Adipose tissue (tissue), 3 donors: ENCODE results near the gene UROS. TPM values are rescaled to one million over a fixed set of nuclear protein-coding genes. Genes with fewer than 3 reads are reported as not detected.

Experiments
- H3K27ac ChIP-seq: one replicate; pipeline ENCODE4 v1.5.1; 2013; ENCODE audit warnings: low read depth, low read length
- WGBS, 3 donors: extraction: QIAGEN DNeasy Blood & Tissue Kit; methylation state at CpG; one replicate each; pipeline ENCODE4 v1.1.7; 2013; 5-methylcytosine and 5-hydroxymethylcytosine counted together
- polyA plus RNA-seq, 3 donors: library from polyadenylated mRNA; stranded (reverse); fragments of 200-250 nt; gene quantifications; one replicate each; pipeline ENCODE4 v1.2.3, GENCODE V29; 2013
- donor health status: healthy with polysubstance abuse.
- donor health status: Bipolar disorder and iron deficiency.
- donor health status: healthy.

Gene UROS
- polyA plus RNA-seq, 3 donors = 17.1 to 56.3 (median 56.1) TPM

DNA sequence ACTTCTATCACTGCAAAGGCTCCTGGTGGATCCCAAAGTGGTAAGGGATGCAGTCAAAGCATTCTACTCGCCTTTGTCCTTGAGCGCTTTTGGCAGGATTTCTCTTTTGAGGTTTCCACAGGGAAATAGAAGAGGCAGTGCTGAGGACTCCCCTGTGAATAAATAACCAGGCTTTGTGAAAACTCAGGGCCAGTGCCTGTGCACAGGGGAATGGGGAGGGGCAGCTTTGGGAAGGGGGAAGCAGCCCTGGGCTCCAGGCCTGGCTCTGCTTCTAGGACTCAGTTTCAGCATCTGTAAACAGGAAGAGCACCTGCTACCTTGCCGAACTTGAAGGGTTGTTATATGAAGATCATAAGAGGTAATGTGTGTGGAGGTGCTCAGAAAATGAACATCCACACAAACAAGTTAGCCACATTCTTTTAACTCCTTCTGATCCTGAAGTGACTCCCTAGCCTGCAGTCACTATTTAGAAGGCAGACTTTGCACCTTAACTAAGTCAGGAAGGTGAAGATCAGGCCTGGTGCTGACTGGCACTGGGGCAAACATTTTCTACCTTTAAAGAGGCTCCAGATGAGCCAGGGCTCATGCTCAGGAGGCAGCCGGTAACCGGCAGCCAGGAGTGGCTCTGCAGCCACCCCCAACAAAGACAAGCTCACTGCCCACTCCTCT, 24.9 kb downstream of the UROS start:
- 28 to 71% (median 51%) methylated on average over 5 of the region's 5 CpGs for WGBS, 3 donors

DNA sequence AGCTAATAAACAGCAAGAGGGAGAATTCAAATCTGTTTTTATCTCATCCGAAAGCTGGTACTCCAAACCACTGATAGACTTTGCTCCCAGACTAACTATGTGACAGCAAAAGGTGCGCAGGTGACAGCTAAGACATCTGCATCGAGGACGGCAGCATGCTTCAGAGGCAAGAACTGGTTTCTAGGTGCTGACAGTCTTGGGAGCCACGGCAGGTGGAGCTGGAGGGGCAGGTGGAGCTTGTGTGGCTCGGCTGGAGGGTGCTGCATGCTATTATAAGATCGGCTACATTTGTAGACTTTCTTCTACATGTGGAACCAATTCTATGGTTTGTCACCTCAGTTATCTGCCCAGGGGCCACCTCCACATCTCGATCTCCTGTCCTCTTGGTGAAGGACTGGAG, 25.6 kb downstream of the UROS start:
- WGBS, 3 donors = 41 to 98% (median 93%) methylated on average over 8 of the region's 8 CpGs
- H3K27ac ChIP-seq = no peak overlapping the region

More for the DNA sequence above, 24.9 kb downstream of the UROS start:
- H3K27ac ChIP-seq = no peak overlapping the region

- no peak overlapping the region for H3K27ac ChIP-seq
- WGBS, 3 donors = 80 to 84% (median 82%) methylated on average over 8 of the region's 8 CpGs
These were observed 27.3 kb downstream of the UROS start for GRCh38 chr10:125795637-125796190.

GRCh38 chr10:125795128-125795527, 27.9 kb downstream of the UROS start:
- WGBS, 3 donors = 85 to 94% (median 88%) methylated on average over 2 of the region's 2 CpGs
- H3K27ac ChIP-seq = no peak overlapping the region

- 87 to 91% (median 87%) methylated on average over 14 of the region's 14 CpGs for WGBS, 3 donors
- no peak overlapping the region for H3K27ac ChIP-seq
These were observed 30.4 kb downstream of the UROS start for GRCh38 chr10:125792342-125793300.

DNA sequence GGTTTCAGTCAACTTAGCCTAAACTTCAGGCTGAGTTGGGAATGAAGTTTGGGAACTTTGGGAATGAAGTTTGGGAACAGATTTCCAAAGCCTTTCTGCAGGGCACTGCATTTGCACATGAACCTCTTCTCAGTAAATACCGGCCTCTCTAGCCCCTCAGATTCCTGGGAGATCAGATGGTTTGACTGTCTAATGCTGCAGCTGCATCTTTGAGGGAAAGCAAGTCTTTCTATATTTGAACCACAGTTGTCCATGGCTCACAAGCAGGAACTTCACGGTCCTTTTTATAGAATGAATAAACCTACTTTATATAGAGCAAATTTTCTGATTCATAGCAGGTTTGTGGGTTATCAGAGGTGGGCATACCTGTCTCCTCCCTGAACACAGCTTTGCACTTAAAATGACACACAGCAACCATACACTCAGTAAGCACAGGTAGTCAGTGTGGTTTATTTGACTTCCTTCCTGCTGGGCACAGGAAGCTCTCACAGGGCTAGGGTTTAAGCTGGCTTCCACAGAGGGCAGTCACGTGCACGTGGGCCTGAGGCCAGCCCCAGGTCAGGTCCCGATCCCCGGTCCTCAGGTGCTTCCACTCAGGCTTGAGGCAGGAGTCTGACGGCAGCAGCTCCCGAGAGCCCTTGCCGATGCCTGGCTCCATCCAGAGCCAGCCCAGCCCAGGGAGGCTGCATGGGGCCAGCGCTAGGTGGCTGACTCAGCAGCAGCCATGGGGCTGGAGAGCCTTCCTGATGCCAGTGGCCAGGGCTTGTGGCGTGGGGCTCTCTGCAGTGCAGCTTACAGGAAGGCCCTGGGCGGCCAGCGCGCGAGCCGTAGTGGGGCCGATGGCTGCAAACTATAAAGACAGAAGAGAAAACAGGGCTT, 34.7 kb downstream of the UROS start:
- WGBS, 3 donors = 78 to 87% (median 80%) methylated on average over 17 of the region's 17 CpGs
- H3K27ac ChIP-seq = no peak overlapping the region

DNA sequence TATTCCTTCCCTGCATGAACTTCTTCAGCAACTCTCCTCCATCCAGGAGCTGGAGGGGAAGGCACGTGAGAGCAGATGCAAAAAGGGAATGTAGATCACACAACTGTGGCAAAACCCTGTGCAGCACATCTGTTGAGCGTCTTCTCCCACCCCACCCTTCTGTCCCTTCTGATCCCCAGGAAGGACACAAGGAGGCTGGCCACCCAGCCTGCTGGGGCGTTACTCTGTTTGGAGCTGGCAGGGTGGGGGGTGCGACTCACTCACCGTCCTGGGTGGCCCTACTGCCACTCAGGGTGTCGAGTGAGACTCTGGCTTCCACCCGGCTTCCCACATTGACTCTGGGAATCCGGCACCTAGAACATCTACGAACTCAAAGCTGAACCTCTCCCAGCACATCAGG, 37.3 kb downstream of the UROS start:
- 68 to 74% (median 73%) methylated on average over 9 of the region's 9 CpGs for WGBS, 3 donors
- H3K27ac ChIP-seq = no peak overlapping the region

- WGBS, 3 donors = 65 to 86% (median 68%) methylated on average over 6 of the region's 6 CpGs
- no peak overlapping the region for H3K27ac ChIP-seq
These were observed 39.1 kb downstream of the UROS start for GRCh38 chr10:125783957-125784356.

DNA sequence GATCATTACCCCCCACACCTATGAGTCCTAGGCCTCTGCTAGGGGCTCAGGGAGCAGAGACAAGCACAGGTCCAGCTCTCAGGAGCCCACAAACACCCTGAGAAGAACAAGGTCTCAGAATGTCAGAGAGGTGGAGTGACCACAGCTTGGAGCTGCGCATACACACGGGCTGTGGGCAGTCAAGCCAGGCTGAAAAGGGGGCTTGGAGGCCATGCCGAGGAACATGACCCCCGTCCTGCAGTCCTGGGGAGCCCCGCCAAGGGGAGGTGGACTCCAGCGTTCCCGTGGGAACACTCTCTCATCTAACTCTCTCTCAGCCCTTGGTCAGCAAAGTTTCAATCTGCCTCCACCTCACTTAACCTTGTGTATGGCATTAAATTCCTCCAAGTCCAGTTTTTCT, 39.6 kb downstream of the UROS start:
- 91 to 92% (median 92%) methylated on average over 7 of the region's 7 CpGs for WGBS, 3 donors

GRCh38 chr10:125782616-125783015, 40.4 kb downstream of the UROS start:
- no peak overlapping the region for H3K27ac ChIP-seq
- WGBS, 3 donors = 79 to 88% (median 80%) methylated on average over 11 of the region's 11 CpGs

More for the DNA sequence above, 39.6 kb downstream of the UROS start:
- no peak overlapping the region for H3K27ac ChIP-seq

- no peak overlapping the region for H3K27ac ChIP-seq
- 80 to 92% (median 91%) methylated on average over 11 of the region's 11 CpGs for whole genome bisulfite sequencing, 3 donors
These were observed 41.0 kb downstream of the UROS start for GRCh38 chr10:125782054-125782453.

DNA sequence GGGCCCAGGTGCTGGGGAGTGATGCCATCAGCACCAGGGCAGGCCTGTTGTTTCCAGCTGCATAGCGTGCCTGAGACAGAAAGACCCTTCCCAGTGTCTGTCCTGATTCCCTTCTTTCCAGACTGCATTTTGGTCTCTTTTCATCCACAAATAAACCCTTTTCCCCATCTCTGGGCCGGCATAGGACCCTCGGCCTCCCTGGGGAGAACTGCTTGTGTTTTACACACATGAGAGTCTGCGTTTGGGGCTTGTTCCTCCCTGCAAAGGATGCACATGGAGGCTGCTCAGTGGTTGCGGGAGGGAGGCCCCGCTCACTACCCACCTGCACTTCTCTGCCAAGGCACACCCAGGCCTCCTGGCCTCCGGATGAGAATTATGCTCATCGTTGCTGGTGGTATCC, 41.7 kb downstream of the UROS start:
- H3K27ac ChIP-seq = no peak overlapping the region
- WGBS, 3 donors = 89 to 94% (median 91%) methylated on average over 8 of the region's 8 CpGs

DNA sequence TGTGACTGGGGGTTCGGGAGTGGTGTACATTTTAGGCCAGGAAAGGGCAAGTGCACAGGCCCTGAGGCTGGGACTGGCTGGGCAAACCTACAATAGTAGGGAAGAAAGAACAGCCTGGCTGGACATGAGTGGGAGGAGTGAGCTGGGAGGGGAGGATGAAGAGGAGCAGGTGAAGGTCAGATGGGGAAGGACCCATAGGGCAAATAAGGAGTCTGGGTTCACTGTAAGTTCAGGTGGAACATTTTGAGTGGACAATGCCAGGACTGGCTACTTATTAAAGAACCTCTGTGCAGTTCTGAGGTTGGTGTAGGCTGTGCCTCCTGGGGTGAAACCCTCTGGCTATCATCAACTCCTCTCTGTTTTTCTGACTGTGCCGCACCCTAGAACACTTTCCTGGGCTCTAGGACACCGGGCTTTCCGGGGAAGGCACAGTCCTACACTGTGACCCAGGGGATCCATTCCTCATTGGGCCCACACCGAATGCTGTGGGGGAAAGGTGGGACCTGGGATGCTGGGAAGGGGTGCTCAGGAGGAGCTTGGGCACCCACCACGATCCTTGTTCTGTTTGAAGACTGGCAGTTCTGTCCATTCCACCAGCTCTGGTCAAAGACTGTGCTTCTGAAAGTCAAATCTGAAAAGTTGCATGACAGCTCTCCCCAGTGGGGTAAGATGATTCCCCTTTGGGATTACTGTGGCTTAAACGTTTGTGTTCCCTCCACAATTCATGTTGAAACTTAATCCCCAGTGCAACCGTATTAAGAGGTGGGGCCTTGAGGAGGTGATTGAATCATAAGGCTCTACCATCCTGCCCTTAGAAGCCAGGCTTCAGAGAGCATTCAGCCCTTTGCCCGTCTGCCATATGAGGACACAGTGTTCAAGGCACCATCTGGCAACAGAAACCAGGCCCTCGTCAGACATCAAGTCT, 43.4 kb downstream of the UROS start:
- no peak overlapping the region for H3K27ac ChIP-seq
- WGBS, 3 donors = 76 to 88% (median 85%) methylated on average over 10 of the region's 10 CpGs

DNA sequence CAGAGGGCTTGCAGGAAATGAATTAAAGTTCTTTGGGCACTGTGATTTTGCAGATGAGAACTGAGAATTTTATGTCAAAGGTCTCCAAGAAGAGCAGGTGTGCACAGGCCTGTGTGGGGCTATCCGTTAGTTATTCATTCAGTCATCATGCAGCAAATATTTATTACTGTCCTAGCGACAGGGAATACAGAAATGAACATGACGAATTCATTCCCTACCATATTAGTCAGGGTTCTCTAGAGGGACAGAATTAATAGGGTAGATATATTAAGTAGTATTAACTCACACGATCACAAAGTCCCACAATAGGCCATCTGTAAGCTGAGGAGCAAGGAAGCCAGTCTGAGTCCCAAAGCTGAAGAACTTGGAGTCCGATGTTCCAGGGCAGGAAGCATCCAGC, 44.5 kb downstream of the UROS start:
- WGBS, 3 donors = 51 to 70% (median 68%) methylated on average over 5 of the region's 5 CpGs
- H3K27ac ChIP-seq = no peak overlapping the region

DNA sequence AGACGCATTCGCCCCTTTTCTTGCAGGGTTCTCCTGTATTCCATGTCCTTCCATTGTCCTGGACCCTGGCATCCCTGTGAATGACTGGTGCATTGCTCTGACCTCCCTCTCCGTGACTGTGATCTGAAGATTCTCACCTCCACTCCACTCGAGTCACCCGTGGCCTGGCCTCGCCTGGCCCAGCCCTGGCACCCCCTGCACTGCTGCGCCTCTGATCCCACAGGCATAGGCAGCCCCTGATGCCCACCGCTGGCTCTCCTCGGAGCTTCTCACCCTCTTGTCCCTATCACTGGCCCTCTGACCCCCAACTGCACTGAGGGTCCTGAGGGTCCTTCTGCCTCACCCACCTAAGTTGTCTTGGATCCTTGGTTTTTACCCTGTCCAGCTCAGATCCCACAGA, 45.3 kb downstream of the UROS start:
- H3K27ac ChIP-seq = no peak overlapping the region
- WGBS, 3 donors = 86 to 95% (median 91%) methylated on average over 9 of the region's 9 CpGs

GRCh38 chr10:125775491-125776106, 47.5 kb downstream of the UROS start, which contains the start of gene MMP21:
Gene MMP21 (minus strand): TSS chr10:125775821. CDS start chr10:125775821, 0 bp downstream.
- H3K27ac ChIP-seq = no peak within 1 kb of the TSS
- WGBS, 3 donors = 92 to 95% (median 93%) methylated on average over 26 of the region's 26 CpGs
